Trophoblast cell (in vitro differentiated cells and primary cell): ENCODE measurements around the gene FAM107B.

ENCODE experiments used
- DNase-seq, 2 donors: peaks; one replicate each; pipeline ENCODE4 v3.0.0-alpha.2; 2016
- H2AFZ ChIP-seq: 2 replicates; pipeline ENCODE4 v1.6.1; 2013; ENCODE audit warnings: low read length, moderate library complexity, mild to moderate bottlenecking; ENCODE audit not compliant: insufficient read depth, poor library complexity
- H2AK5ac ChIP-seq: 2 replicates; pipeline ENCODE4 v1.6.1; 2013; ENCODE audit warnings: mild to moderate bottlenecking, low read length
- H2BK120ac ChIP-seq: 2 replicates; pipeline ENCODE4 v1.6.1; 2013; ENCODE audit warnings: low read length, mild to moderate bottlenecking, moderate library complexity; ENCODE audit not compliant: insufficient read depth, poor library complexity
- H2BK12ac ChIP-seq: 2 replicates; pipeline ENCODE4 v1.6.1; 2013; ENCODE audit warnings: mild to moderate bottlenecking, low read length, moderate library complexity
- H2BK5ac ChIP-seq: 2 replicates; pipeline ENCODE4 v1.6.1; 2013; ENCODE audit warnings: low read length, low read depth, moderate library complexity, mild to moderate bottlenecking; ENCODE audit not compliant: poor library complexity
- H3K14ac ChIP-seq: 2 replicates; pipeline ENCODE4 v1.6.1; 2013; ENCODE audit warnings: mild to moderate bottlenecking, low read length
- H3K18ac ChIP-seq: 2 replicates; pipeline ENCODE4 v1.6.1; 2013; ENCODE audit warnings: mild to moderate bottlenecking, low read length
- H3K23ac ChIP-seq: 2 replicates; pipeline ENCODE4 v1.6.1; 2013; ENCODE audit warnings: low read length
- H3K27ac ChIP-seq: 2 replicates; pipeline ENCODE4 v1.5.1; 2013; ENCODE audit warnings: low read depth, mild to moderate bottlenecking, inconsistent platforms, low read length, moderate library complexity
- H3K27me3 ChIP-seq: 2 replicates; pipeline ENCODE4 v1.6.1; 2013; ENCODE audit warnings: inconsistent platforms, mild to moderate bottlenecking, low read length, moderate library complexity; ENCODE audit not compliant: insufficient read depth
- H3K36me3 ChIP-seq, 2 experiments: 1 replicate in 1 of 2; 2 replicates in 1 of 2; pipeline ENCODE4 v1.6.1; 2013; ENCODE audit warnings: low read length in 2 of 2, mild to moderate bottlenecking in 2 of 2, moderate library complexity in 1 of 2; ENCODE audit not compliant: insufficient read depth in 2 of 2, control insufficient read depth in 1 of 2
- H3K4ac ChIP-seq: 2 replicates; pipeline ENCODE4 v1.6.1; 2013; ENCODE audit warnings: low read depth, mild to moderate bottlenecking, low read length, moderate library complexity
- H3K4me1 ChIP-seq, 2 experiments: 1 replicate in 1 of 2; 2 replicates in 1 of 2; pipeline ENCODE4 v1.6.1; 2013; ENCODE audit warnings: low read length in 2 of 2, mild to moderate bottlenecking in 2 of 2, moderate library complexity in 1 of 2; ENCODE audit not compliant: insufficient read depth in 2 of 2, control insufficient read depth in 1 of 2
- H3K4me2 ChIP-seq: 2 replicates; pipeline ENCODE4 v1.6.1; 2013; ENCODE audit warnings: inconsistent platforms, mild to moderate bottlenecking, low read length, moderate library complexity
- H3K4me3 ChIP-seq: 2 replicates; pipeline ENCODE4 v1.5.1; 2013; ENCODE audit warnings: mild to moderate bottlenecking, low read depth, low read length, inconsistent platforms
- H3K79me1 ChIP-seq: one replicate; pipeline ENCODE4 v1.6.1; 2013; ENCODE audit warnings: low read length
- H3K79me2 ChIP-seq: 2 replicates; pipeline ENCODE4 v1.6.1; 2013; ENCODE audit warnings: low read length, mild to moderate bottlenecking; ENCODE audit not compliant: control insufficient read depth, insufficient read depth, poor library complexity
- H3K9ac ChIP-seq: 2 replicates; pipeline ENCODE4 v1.6.1; 2013; ENCODE audit warnings: mild to moderate bottlenecking, low read length
- H3K9me3 ChIP-seq: 2 replicates; pipeline ENCODE4 v1.6.1; 2013; ENCODE audit warnings: low read depth, mild to moderate bottlenecking, control low read depth, inconsistent platforms, low read length; ENCODE audit not compliant: insufficient read depth
- H4K12ac ChIP-seq: 2 replicates; pipeline ENCODE4 v1.6.1; 2013; ENCODE audit warnings: low read depth, mild to moderate bottlenecking, low read length, moderate library complexity
- H4K8ac ChIP-seq: 2 replicates; pipeline ENCODE4 v1.6.1; 2013; ENCODE audit warnings: low read depth, mild to moderate bottlenecking, low read length, moderate library complexity
- H4K91ac ChIP-seq: one replicate; pipeline ENCODE4 v1.6.1; 2013; ENCODE audit warnings: low read depth, mild to moderate bottlenecking, low read length, moderate library complexity
- WGBS: extraction: QIAGEN DNeasy Blood & Tissue Kit; methylation state at CpG from one replicate; pipeline ENCODE4 v1.1.7; 2013; ENCODE audit warnings: missing lambda C conversion rate; ENCODE audit not compliant: insufficient read length, insufficient coverage; ENCODE audit errors: extremely low coverage; 5-methylcytosine and 5-hydroxymethylcytosine counted together

Gene FAM107B

GRCh38 chr10:14772399-14772798 is 2.3 kb downstream of the FAM107B start:
- H2AFZ ChIP-seq: no peak overlapping the region
- H3K23ac ChIP-seq: no peak overlapping the region
- DNase-seq: no peak
- no peak overlapping the region for H3K9ac ChIP-seq
- H4K91ac ChIP-seq: no peak overlapping the region
- no peak overlapping the region for H2AK5ac ChIP-seq
- no peaks in the 10 kb centered on the region for H3K79me2 ChIP-seq
- H4K12ac ChIP-seq: no peak overlapping the region
- H4K8ac ChIP-seq: no peak overlapping the region
- H3K4ac ChIP-seq: no peak overlapping the region
- H3K4me3 ChIP-seq: no peak overlapping the region
- H2BK120ac ChIP-seq: no peak overlapping the region
- no peaks in the 10 kb centered on the region for H3K36me3 ChIP-seq
- no peak overlapping the region for H2BK12ac ChIP-seq
- H3K79me1 ChIP-seq: no peaks in the 10 kb centered on the region
- H2BK5ac ChIP-seq: no peak overlapping the region
- H3K27me3 ChIP-seq: no peaks in the 10 kb centered on the region
- no peaks in the 10 kb centered on the region for H3K4me1 ChIP-seq
- no peak overlapping the region for H3K27ac ChIP-seq
- H3K18ac ChIP-seq: no peak overlapping the region
- no peak overlapping the region for H3K14ac ChIP-seq
- H3K9me3 ChIP-seq: peaks cover 2% of the 10 kb centered on the region
- WGBS: no CpG with 5 or more reads among the region's 7 CpGs
- no peak overlapping the region for H3K4me2 ChIP-seq

- Histone ChIP-seq H3K79me2 (no peaks in the 10 kb centered on the region), H2AK5ac (no peak overlapping the region), H3K18ac (no peak overlapping the region), H3K27ac (no peak overlapping the region), H3K4me3 (no peak overlapping the region), H3K4ac (no peak overlapping the region), H4K91ac (no peak overlapping the region), H2BK12ac (no peak overlapping the region), H2BK120ac (no peak overlapping the region), H3K9ac (no peak overlapping the region), H3K14ac (no peak overlapping the region), H3K36me3 (no peaks in the 10 kb centered on the region), H3K4me2 (no peak overlapping the region), H2BK5ac (no peak overlapping the region), H3K79me1 (no peaks in the 10 kb centered on the region), H4K8ac (no peak overlapping the region), H3K23ac (no peak overlapping the region), H2AFZ (no peak overlapping the region), H3K9me3 (peaks cover 2% of the 10 kb centered on the region), H3K27me3 (no peaks in the 10 kb centered on the region), H3K4me1 (no peaks in the 10 kb centered on the region), H4K12ac (no peak overlapping the region)
- no CpG with 5 or more reads among the region's 2 CpGs for WGBS
- no peak for DNase-seq
Observed at GRCh38 chr10:14770927-14771326, 3.8 kb downstream of the FAM107B start.

- no CpG with 5 or more reads among the region's 5 CpGs for WGBS
Observed at GRCh38 chr10:14761372-14761771, 13.3 kb downstream of the FAM107B start.

GRCh38 chr10:14758994-14759664 is 15.6 kb downstream of the FAM107B start:
- Histone ChIP-seq H3K36me3 (no peaks in the 10 kb centered on the region), H3K4ac (no peak overlapping the region), H2AK5ac (no peak overlapping the region), H3K4me2 (no peak overlapping the region), H4K8ac (no peak overlapping the region), H2AFZ (no peak overlapping the region), H3K9ac (no peak overlapping the region), H3K23ac (no peak overlapping the region), H3K4me1 (no peaks in the 10 kb centered on the region), H3K9me3 (no peaks in the 10 kb centered on the region), H2BK5ac (no peak overlapping the region), H3K27me3 (no peaks in the 10 kb centered on the region), H4K91ac (no peak overlapping the region), H4K12ac (no peak overlapping the region), H2BK120ac (no peak overlapping the region), H3K14ac (no peak overlapping the region), H3K4me3 (no peak overlapping the region), H3K79me1 (no peaks in the 10 kb centered on the region), H2BK12ac (no peak overlapping the region), H3K27ac (no peak overlapping the region), H3K79me2 (no peaks in the 10 kb centered on the region), H3K18ac (no peak overlapping the region)
- no peak for DNase-seq
- WGBS: no CpG with 5 or more reads among the region's 8 CpGs

More at GRCh38 chr10:14761372-14761771, 13.3 kb downstream of the FAM107B start:
- no peak overlapping the region for H4K91ac ChIP-seq
- H3K79me1 ChIP-seq: no peaks in the 10 kb centered on the region
- no peaks in the 10 kb centered on the region for H3K79me2 ChIP-seq
- no peak overlapping the region for H4K12ac ChIP-seq
- no peak overlapping the region for H3K4me3 ChIP-seq
- no peak overlapping the region for H2BK5ac ChIP-seq
- no peak overlapping the region for H2AFZ ChIP-seq
- no peaks in the 10 kb centered on the region for H3K36me3 ChIP-seq
- H3K4me1 ChIP-seq: no peaks in the 10 kb centered on the region
- H3K14ac ChIP-seq: no peak overlapping the region
- no peaks in the 10 kb centered on the region for H3K27me3 ChIP-seq
- DNase-seq: no peak
- H3K4me2 ChIP-seq: no peak overlapping the region
- H2BK120ac ChIP-seq: no peak overlapping the region
- H3K9ac ChIP-seq: no peak overlapping the region
- H2AK5ac ChIP-seq: no peak overlapping the region
- H3K18ac ChIP-seq: no peak overlapping the region
- no peak overlapping the region for H3K23ac ChIP-seq
- no peak overlapping the region for H2BK12ac ChIP-seq
- no peak overlapping the region for H4K8ac ChIP-seq
- H3K4ac ChIP-seq: no peak overlapping the region
- H3K27ac ChIP-seq: no peak overlapping the region
- H3K9me3 ChIP-seq: no peaks in the 10 kb centered on the region
